ENCODE measurements around the gene SRCAP.

Gene SRCAP

GRCh38 chr16:30780549-30780948, 81.6 kb downstream of the SRCAP start:
- no peaks in the 10 kb centered on the region for H3K9me3 ChIP-seq (ENCODE audit: control insufficient read depth in 1 of 2, low read length in 2 of 2)
- no peak overlapping the region for H3K27ac ChIP-seq (ENCODE audit: low read length)
- no peak overlapping the region for H3K4me3 ChIP-seq (ENCODE audit: low read depth in 1 of 2, low read length in 2 of 2)
- H3K27me3 ChIP-seq (ENCODE audit: low read depth, low read length): no peaks in the 10 kb centered on the region
- H3K36me3 ChIP-seq (ENCODE audit: control insufficient read depth in 1 of 2, insufficient read depth in 2 of 2, low read length in 2 of 2): peaks cover 0 to 30% of the 10 kb centered on the region in 2 donors
- peaks cover 5 to 9% of the 10 kb centered on the region in 2 donors for H3K4me1 ChIP-seq (ENCODE audit: control insufficient read depth in 1 of 2, insufficient read depth in 2 of 2, low read length in 2 of 2)

- H3K27ac ChIP-seq (ENCODE audit: low read length): no peak overlapping the region
- no peak overlapping the region for H3K4me3 ChIP-seq (ENCODE audit: low read depth in 1 of 2, low read length in 2 of 2)
- H3K9me3 ChIP-seq (ENCODE audit: control insufficient read depth in 1 of 2, low read length in 2 of 2): no peaks in the 10 kb centered on the region
- H3K4me1 ChIP-seq (ENCODE audit: control insufficient read depth in 1 of 2, insufficient read depth in 2 of 2, low read length in 2 of 2): peaks cover 3 to 14% of the 10 kb centered on the region in 2 donors
- H3K36me3 ChIP-seq (ENCODE audit: control insufficient read depth in 1 of 2, insufficient read depth in 2 of 2, low read length in 2 of 2): peaks cover 0 to 30% of the 10 kb centered on the region in 2 donors
- no peaks in the 10 kb centered on the region for H3K27me3 ChIP-seq (ENCODE audit: low read depth, low read length)
Measured at GRCh38 chr16:30782486-30783279, 83.7 kb downstream of the SRCAP start.

- Histone ChIP-seq H3K27me3 (ENCODE audit: low read depth, low read length) (no peaks in the 10 kb centered on the region), H3K36me3 (ENCODE audit: control insufficient read depth in 1 of 2, insufficient read depth in 2 of 2, low read length in 2 of 2) (peaks cover 0 to 30% of the 10 kb centered on the region in 2 donors), H3K27ac (ENCODE audit: low read length) (no peak overlapping the region), H3K9me3 (ENCODE audit: control insufficient read depth in 1 of 2, low read length in 2 of 2) (no peaks in the 10 kb centered on the region), H3K4me3 (ENCODE audit: low read depth in 1 of 2, low read length in 2 of 2) (no peak overlapping the region), H3K4me1 (ENCODE audit: control insufficient read depth in 1 of 2, insufficient read depth in 2 of 2, low read length in 2 of 2) (peaks cover 7 to 18% of the 10 kb centered on the region in 2 donors)
Measured at GRCh38 chr16:30783280-30784109, 84.5 kb downstream of the SRCAP start.

GRCh38 chr16:30784215-30784614, 85.2 kb downstream of the SRCAP start:
- Histone ChIP-seq H3K9me3 (ENCODE audit: control insufficient read depth in 1 of 2, low read length in 2 of 2) (no peaks in the 10 kb centered on the region), H3K4me3 (ENCODE audit: low read depth in 1 of 2, low read length in 2 of 2) (no peak overlapping the region), H3K4me1 (ENCODE audit: control insufficient read depth in 1 of 2, insufficient read depth in 2 of 2, low read length in 2 of 2) (peaks cover 7 to 18% of the 10 kb centered on the region in 2 donors), H3K36me3 (ENCODE audit: control insufficient read depth in 1 of 2, insufficient read depth in 2 of 2, low read length in 2 of 2) (peaks cover 0 to 30% of the 10 kb centered on the region in 2 donors), H3K27me3 (ENCODE audit: low read depth, low read length) (no peaks in the 10 kb centered on the region), H3K27ac (ENCODE audit: low read length) (no peak overlapping the region)

GRCh38 chr16:30785126-30786106, 86.4 kb downstream of the SRCAP start:
- Histone ChIP-seq H3K4me3 (ENCODE audit: low read depth in 1 of 2, low read length in 2 of 2) (peak overlapping the region; percentile 56 to 71), H3K27ac (ENCODE audit: low read length) (peak overlapping the region; percentile 45), H3K27me3 (ENCODE audit: low read depth, low read length) (no peaks in the 10 kb centered on the region), H3K9me3 (ENCODE audit: control insufficient read depth in 1 of 2, low read length in 2 of 2) (no peaks in the 10 kb centered on the region), H3K4me1 (ENCODE audit: control insufficient read depth in 1 of 2, insufficient read depth in 2 of 2, low read length in 2 of 2) (peaks cover 7 to 18% of the 10 kb centered on the region in 2 donors), H3K36me3 (ENCODE audit: control insufficient read depth in 1 of 2, insufficient read depth in 2 of 2, low read length in 2 of 2) (peaks cover 0 to 30% of the 10 kb centered on the region in 2 donors)

- Histone ChIP-seq H3K4me3 (ENCODE audit: low read depth in 1 of 2, low read length in 2 of 2) (peak overlapping the region; percentile 71 to 76), H3K27ac (ENCODE audit: low read length) (peak overlapping the region; percentile 82), H3K27me3 (ENCODE audit: low read depth, low read length) (no peaks in the 10 kb centered on the region), H3K36me3 (ENCODE audit: control insufficient read depth in 1 of 2, insufficient read depth in 2 of 2, low read length in 2 of 2) (peaks cover 0 to 30% of the 10 kb centered on the region in 2 donors), H3K9me3 (ENCODE audit: control insufficient read depth in 1 of 2, low read length in 2 of 2) (no peaks in the 10 kb centered on the region), H3K4me1 (ENCODE audit: control insufficient read depth in 1 of 2, insufficient read depth in 2 of 2, low read length in 2 of 2) (peaks cover 7 to 18% of the 10 kb centered on the region in 2 donors)
Measured at GRCh38 chr16:30786115-30786935, 87.4 kb downstream of the SRCAP start.

- Histone ChIP-seq H3K4me3 (ENCODE audit: low read depth in 1 of 2, low read length in 2 of 2) (peak within 1 kb of the TSS; percentile 71 to 76), H3K27me3 (ENCODE audit: low read depth, low read length) (no peaks in the 10 kb centered on the region), H3K4me1 (ENCODE audit: control insufficient read depth in 1 of 2, insufficient read depth in 2 of 2, low read length in 2 of 2) (peaks cover 7 to 18% of the 10 kb centered on the region in 2 donors), H3K9me3 (ENCODE audit: control insufficient read depth in 1 of 2, low read length in 2 of 2) (no peaks in the 10 kb centered on the region), H3K36me3 (ENCODE audit: control insufficient read depth in 1 of 2, insufficient read depth in 2 of 2, low read length in 2 of 2) (peaks cover 0 to 23% of the 10 kb centered on the region in 2 donors), H3K27ac (ENCODE audit: low read length) (peak within 1 kb of the TSS; percentile 82)
Measured at GRCh38 chr16:30786936-30787612, 88.1 kb downstream of the SRCAP start, which contains the start of gene ZNF629. ZNF629 (minus strand) TSS chr16:30787205; CDS start chr16:30784482, 2,723 bp downstream.

- peak overlapping the region; percentile 82 for H3K27ac ChIP-seq (ENCODE audit: low read length)
Measured at GRCh38 chr16:30787613-30788378, 88.8 kb downstream of the SRCAP start.

More at GRCh38 chr16:30787613-30788378, 88.8 kb downstream of the SRCAP start:
- peak overlapping the region; percentile 71 to 76 for H3K4me3 ChIP-seq (ENCODE audit: low read depth in 1 of 2, low read length in 2 of 2)
- H3K27me3 ChIP-seq (ENCODE audit: low read depth, low read length): no peaks in the 10 kb centered on the region
- peaks cover 0 to 16% of the 10 kb centered on the region in 2 donors for H3K36me3 ChIP-seq (ENCODE audit: control insufficient read depth in 1 of 2, insufficient read depth in 2 of 2, low read length in 2 of 2)
- H3K4me1 ChIP-seq (ENCODE audit: control insufficient read depth in 1 of 2, insufficient read depth in 2 of 2, low read length in 2 of 2): peaks cover 7 to 18% of the 10 kb centered on the region in 2 donors
- no peaks in the 10 kb centered on the region for H3K9me3 ChIP-seq (ENCODE audit: control insufficient read depth in 1 of 2, low read length in 2 of 2)

Data from muscle layer of duodenum (tissue), 2 donors.